Parathyroid adenoma (tissue), 2 donors: Measurements from ENCODE around the gene SERPIND1.
A peak's percentile ranks its signal among the peaks of the same experiment; 100 is the strongest.

Experiments
- H2AFZ ChIP-seq: fragments of 300-600 bp; sonication (generic); one replicate; pipeline ENCODE4 v1.7.0; 2017; ENCODE audit warnings: antibody characterized with exemption, mild to moderate bottlenecking
- H3K27ac ChIP-seq: fragments of 300-600 bp; sonication (generic); one replicate; pipeline ENCODE4 v1.7.0; 2017
- H3K27me3 ChIP-seq: fragments of 300-600 bp; sonication (generic); one replicate; pipeline ENCODE4 v1.7.0; 2017; ENCODE audit warnings: low read length; ENCODE audit not compliant: control insufficient read depth, insufficient read depth
- H3K36me3 ChIP-seq: fragments of 300-600 bp; sonication (generic); one replicate; pipeline ENCODE4 v1.7.0; 2017; ENCODE audit warnings: low read length; ENCODE audit not compliant: control insufficient read depth, insufficient read depth
- H3K4me1 ChIP-seq: fragments of 300-600 bp; sonication (generic); one replicate; pipeline ENCODE4 v1.7.0; 2017; ENCODE audit warnings: control low read depth
- H3K4me2 ChIP-seq: fragments of 300-600 bp; sonication (generic); one replicate; pipeline ENCODE4 v1.7.0; 2017; ENCODE audit warnings: low read length
- H3K4me3 ChIP-seq: fragments of 300-600 bp; sonication (generic); one replicate; pipeline ENCODE4 v1.7.0; 2017; ENCODE audit warnings: low read depth, low read length
- H3K79me2 ChIP-seq: fragments of 300-600 bp; sonication (generic); one replicate; pipeline ENCODE4 v1.7.0; 2017; ENCODE audit warnings: control low read depth
- H3K9ac ChIP-seq: fragments of 300-600 bp; sonication (generic); one replicate; pipeline ENCODE4 v1.7.0; 2017; ENCODE audit warnings: mild to moderate bottlenecking
- H3K9me3 ChIP-seq: fragments of 300-600 bp; sonication (generic); one replicate; pipeline ENCODE4 v1.7.0; 2017; ENCODE audit warnings: low read length; ENCODE audit not compliant: control insufficient read depth
- CTCF ChIP-seq: fragments of 300-600 bp; sonication (generic); IDR thresholded peaks from one replicate; pipeline ENCODE4 v1.7.0; 2017; ENCODE audit warnings: antibody characterized with exemption, mild to moderate bottlenecking
- donor health status: primary hyperparathyroidism.

SERPIND1 gene

GRCh38 chr22:20740222-20740951 lies 33.5 kb upstream of the SERPIND1 start:
- no peak for TF ChIP-seq CTCF
- Histone ChIP-seq H3K79me2 (no peaks in the 10 kb centered on the region), H3K4me2 (no peak overlapping the region), H3K36me3 (no peaks in the 10 kb centered on the region), H3K9ac (no peak overlapping the region), H3K27ac (no peak overlapping the region), H2AFZ (no peak overlapping the region), H3K9me3 (no peaks in the 10 kb centered on the region), H3K4me3 (no peak overlapping the region), H3K4me1 (no peaks in the 10 kb centered on the region), H3K27me3 (no peaks in the 10 kb centered on the region)

GRCh38 chr22:20741008-20741633 lies 32.8 kb upstream of the SERPIND1 start:
- H3K4me2 ChIP-seq, result no peak overlapping the region
- no peak overlapping the region for H3K4me3 ChIP-seq
- no peaks in the 10 kb centered on the region for H3K27me3 ChIP-seq
- H3K9ac ChIP-seq, result no peak overlapping the region
- H3K36me3 ChIP-seq, result no peaks in the 10 kb centered on the region
- no peaks in the 10 kb centered on the region for H3K4me1 ChIP-seq
- H2AFZ ChIP-seq, result no peak overlapping the region
- TF ChIP-seq CTCF, result no peak
- H3K79me2 ChIP-seq, result no peaks in the 10 kb centered on the region
- H3K27ac ChIP-seq, result no peak overlapping the region
- no peaks in the 10 kb centered on the region for H3K9me3 ChIP-seq

GRCh38 chr22:20741634-20742581 lies 32.0 kb upstream of the SERPIND1 start:
- Histone ChIP-seq H3K36me3 (no peaks in the 10 kb centered on the region), H3K79me2 (no peaks in the 10 kb centered on the region), H2AFZ (no peak overlapping the region), H3K9ac (no peak overlapping the region), H3K27ac (no peak overlapping the region), H3K4me2 (no peak overlapping the region), H3K4me3 (no peak overlapping the region), H3K9me3 (no peaks in the 10 kb centered on the region), H3K4me1 (no peaks in the 10 kb centered on the region), H3K27me3 (no peaks in the 10 kb centered on the region)
- peak; percentile 38 for TF ChIP-seq CTCF

- Histone ChIP-seq H3K9me3 (no peaks in the 10 kb centered on the region), H3K36me3 (no peaks in the 10 kb centered on the region), H3K27ac (no peak overlapping the region), H3K9ac (no peak overlapping the region), H3K4me1 (no peaks in the 10 kb centered on the region), H3K4me2 (no peak overlapping the region), H3K79me2 (no peaks in the 10 kb centered on the region), H2AFZ (no peak overlapping the region), H3K4me3 (no peak overlapping the region), H3K27me3 (no peaks in the 10 kb centered on the region)
- TF ChIP-seq CTCF, result no peak
Observed at GRCh38 chr22:20742764-20743163, 31.1 kb upstream of the SERPIND1 start.
